ENCODE results near the gene SLC4A1.

SLC4A1 gene

DNA sequence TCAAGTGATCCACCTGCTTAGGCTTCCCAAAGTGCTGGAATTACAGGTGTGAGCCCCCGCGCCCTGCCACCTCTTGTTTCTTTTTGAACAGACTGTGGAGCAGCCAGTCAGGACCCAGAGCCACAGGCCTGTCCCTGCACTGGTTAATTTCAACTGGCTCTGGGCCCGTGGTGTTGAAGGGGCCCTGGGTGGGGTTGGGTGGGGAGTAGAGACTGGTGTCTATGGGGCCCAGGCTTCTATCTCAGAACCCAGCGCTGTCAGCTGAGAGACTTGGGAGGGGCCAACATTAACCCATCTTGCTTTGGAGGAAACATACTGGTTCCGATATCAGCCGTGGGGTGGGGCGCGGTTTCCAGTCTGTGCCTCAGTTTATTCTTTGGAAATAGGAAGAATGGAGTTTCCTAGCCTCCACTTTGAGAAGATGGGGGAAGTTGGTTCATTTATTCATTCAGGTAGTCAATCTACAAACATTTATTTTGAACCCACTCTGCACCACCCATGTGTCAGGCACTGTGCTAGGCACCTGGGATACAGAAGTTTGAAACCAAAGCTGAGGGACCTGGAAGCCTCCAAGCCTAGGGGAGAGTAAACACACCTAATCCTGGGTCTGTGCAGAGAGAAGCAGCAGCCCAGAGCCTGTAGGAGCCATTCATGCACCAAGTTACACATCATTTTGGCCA lies 15.5 kb upstream of the SLC4A1 start:
- no peak for DNase-seq

DNA sequence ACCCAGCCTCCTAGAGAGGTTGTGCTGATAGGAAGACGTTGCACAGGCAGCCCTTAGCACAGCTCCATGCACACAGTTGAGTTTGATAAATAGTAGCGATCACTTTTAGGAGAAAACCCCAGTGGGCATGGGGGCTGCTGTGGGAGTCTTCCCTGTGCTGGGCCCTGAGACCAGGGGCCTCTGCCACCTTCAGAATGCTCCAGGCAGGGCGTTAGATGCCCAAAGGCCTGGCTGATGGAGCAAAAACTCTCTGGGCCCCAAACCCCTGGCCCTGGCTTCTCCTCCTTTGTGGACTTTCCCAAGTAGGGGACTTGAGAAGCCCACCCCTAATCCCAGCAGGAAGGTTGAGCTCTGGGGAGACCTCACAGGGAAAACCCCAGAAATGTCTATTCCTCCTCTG lies 14.3 kb upstream of the SLC4A1 start:
- DNase-seq: no peak

DNA sequence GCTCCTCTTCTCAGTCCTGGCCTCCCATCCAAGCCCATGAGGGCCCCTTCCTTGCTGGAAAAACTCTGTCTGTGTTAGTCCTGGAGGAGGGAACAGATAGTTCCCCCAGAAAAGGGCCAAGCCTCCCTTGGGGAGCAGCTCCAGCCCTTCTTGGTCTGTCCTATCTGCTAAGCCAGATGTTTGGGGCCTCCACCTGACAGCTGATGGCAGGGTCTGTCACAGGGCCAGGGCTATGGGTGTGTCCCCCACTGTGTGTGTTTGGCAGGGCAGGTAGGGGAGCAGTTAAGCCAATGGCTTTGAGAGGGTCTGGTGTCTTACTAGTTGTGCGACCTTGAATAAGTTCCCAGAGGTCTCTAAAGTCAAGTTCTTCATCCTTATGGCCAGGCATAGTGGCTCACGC lies 13.6 kb upstream of the SLC4A1 start:
- DNase-seq: no peak

DNA sequence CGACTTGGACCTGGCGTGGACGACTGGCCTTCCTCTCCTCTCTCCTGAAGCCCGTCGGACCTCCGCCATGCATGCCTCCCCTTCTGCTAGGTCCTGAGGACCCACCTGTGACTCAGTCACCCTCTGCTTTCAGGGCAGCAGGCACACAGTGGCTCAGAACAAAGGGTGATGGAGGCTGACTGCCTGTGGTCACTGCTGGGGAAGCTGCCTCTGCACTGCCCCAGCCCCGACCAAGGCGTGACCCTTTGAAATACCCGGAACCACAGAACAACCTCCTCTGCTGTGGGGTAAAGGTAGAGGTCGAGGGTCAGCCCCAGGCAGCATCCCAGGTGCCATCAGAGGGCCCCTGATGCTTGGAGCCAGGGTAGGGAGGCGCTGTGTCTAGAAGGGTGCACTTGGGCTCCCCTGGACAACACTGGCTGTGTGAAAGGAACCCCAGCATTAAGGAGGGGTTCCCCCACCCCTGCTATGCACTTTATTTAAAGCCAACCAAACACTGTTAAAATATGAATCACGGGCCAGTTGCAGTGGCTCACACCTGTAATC lies 12.5 kb upstream of the SLC4A1 start:
- DNase-seq: no peak

DNA sequence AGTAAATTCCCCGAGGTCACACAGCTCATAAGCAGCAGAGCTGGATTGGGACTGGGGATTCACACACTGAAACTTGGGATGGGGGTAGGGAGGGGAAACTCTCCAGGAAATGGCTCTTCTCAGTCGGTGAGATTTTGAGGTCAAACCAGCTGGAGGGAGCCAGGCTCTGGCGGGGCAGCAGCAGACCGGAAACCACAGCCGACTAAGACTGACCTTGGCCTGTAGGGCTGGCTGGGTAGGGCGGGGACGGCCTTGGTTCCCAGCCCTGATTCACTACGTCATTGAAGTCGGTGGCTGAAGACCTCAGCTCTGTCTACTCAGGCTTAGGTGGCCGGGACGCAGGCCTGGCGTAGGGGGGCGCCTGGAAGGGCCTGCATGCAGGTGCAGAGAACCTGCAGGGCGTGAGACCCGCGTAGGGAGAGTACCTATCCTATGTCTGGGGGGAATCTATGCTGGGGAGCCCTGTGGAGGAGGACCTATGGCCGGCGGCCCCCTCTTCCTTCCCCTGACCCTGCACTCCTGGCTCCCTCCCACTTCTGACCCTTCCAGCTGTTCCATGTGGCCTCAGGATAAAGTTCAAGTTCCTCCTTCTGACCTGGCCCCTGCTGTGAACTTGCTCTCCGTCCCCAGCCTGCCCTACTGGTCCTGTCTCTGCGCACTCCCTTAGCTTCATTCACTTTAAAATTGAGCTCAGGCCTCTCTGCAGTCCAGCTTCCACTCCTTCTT lies 11.9 kb upstream of the SLC4A1 start:
- peak; percentile 32 for DNase-seq

DNA sequence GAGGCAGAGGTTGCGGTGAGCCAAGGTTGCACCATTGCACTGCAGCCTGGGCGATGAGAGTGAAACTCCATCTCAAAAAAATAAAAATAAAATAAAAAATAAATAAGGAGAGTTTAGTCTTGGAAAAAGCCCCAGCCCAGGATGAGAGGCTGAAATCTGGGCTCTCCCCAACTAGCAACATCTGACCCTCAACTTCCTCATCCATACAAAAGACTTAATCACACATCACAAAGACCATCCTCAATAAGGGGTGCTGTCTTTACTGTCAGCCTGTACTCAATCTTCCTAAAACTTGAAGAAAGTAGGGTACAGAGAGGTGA lies 11.4 kb upstream of the SLC4A1 start:
- DNase-seq: no peak

DNA sequence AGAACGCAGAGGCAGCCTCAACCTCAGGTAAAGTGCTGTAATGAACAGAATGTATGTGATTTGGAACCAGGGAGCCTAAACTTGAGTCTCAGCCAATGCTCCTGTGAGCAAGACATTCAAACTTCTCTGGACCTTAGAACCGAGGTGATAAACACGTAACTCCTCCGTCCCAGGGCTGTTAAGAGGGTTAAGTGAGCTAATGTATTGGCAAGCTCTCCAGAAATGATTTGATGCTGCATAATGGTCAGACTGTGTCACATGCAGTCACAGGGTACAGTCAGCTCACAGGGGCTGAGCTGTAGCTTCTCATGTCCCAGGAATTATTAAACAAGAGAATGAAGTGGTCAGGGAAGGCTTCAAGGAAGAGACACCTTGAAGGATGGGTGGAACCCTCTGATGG lies 10.0 kb upstream of the SLC4A1 start:
- DNase-seq: no peak

DNA sequence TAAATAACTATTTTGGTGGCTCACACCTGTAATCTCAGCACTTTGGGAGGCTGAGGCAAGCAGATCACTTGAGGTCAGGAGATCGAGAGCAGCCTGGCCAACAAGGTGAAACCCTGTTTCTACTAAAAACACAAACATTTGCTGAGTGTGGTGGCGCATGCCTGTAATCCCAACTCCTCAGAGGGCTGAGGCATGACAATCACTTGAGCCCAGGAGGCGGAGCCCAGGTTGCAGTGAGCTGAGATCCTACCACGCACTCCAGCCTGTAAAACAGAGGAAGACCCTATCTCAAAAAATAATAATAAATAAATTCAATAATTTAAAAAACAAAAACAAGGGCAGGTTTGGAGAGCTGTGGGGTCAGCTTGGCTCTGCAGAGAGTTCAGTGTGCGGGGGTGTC lies 5.7 kb upstream of the SLC4A1 start:
- DNase-seq: no peak

DNA sequence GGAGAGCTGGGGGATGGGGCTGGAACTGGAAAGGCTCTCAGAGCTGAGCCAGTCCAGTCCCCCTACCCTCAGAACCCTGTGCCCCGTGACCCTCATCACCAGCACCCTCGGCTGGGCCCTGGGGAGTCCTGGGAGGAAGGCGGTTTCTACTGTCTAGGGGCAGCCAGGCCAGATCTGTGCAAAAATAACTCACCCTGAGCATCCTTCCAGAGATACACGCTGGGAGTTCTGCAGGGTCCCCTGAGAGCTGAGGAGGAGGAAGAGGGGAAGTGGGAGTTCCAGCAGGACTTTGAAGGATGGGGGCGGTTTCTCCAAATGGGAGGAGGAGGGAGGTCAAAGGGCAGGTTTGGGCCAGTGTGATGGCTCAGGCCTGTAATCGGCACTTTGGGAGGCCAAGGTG lies 5.0 kb upstream of the SLC4A1 start:
- no peak for DNase-seq

DNA sequence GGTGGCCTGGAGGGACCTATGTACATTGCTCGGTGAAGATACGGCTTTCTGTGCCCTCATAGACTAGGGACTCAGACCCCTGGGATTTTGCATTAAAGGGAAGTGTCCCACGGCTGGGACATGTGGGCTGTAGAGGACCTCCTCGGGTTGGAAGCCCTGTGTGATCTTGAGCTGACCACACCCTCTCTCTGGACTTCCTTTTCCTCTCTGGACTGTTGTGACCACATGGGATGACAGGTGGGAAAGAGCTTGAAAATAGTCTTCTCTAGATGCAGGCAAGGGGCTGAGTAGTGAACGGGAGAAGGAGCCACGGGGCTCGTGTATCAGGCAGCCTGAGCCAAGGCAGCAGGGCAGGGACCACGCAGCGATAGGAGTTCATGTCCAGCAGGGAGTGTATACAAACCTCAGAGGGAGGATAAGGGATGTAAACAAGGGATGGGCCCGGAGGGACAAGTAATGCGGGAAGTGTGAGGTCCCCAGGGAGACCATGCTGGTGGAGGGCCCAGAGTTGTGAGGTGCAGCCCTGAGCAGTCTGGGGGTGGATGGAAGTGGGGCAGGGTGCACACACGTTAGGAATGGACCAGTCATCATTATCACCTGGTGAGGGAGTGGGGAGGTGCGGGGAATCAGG lies 4.5 kb upstream of the SLC4A1 start:
- DNase-seq: no peak

DNA sequence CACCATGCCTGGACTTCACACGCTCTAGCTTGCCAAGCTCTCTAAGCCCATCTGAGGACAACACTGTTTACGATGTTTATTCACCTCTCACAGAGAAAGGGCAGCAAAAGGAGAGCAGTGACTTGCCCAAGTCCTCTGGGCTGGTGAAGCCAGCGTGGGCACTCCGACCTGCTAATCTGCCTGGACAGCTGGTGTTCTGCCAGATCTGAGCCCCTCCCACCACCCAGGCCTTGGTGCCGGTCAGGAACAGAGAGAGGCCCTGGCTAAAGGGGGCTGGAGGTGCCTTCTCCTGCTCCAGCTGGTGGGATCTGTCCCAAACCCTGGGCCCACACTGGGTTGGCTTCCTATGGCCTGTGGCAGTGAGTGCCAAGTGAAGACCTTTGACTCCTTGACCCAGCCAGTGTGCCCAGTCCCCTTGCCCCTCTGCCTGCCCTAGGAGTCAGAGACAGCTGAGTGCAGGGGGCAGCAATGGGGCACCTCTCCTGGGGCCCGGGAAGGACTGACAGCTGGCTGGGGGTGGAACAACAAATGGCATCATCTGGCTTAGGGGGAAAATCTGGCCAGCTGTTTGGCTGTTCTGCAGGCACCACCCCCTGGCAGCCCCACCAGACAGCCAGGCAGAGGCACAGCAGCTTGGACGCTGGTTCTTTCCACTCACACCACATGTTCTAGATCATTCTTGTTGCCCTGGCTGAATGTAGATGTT lies 1.8 kb upstream of the SLC4A1 start:
- no peak for DNase-seq

DNA sequence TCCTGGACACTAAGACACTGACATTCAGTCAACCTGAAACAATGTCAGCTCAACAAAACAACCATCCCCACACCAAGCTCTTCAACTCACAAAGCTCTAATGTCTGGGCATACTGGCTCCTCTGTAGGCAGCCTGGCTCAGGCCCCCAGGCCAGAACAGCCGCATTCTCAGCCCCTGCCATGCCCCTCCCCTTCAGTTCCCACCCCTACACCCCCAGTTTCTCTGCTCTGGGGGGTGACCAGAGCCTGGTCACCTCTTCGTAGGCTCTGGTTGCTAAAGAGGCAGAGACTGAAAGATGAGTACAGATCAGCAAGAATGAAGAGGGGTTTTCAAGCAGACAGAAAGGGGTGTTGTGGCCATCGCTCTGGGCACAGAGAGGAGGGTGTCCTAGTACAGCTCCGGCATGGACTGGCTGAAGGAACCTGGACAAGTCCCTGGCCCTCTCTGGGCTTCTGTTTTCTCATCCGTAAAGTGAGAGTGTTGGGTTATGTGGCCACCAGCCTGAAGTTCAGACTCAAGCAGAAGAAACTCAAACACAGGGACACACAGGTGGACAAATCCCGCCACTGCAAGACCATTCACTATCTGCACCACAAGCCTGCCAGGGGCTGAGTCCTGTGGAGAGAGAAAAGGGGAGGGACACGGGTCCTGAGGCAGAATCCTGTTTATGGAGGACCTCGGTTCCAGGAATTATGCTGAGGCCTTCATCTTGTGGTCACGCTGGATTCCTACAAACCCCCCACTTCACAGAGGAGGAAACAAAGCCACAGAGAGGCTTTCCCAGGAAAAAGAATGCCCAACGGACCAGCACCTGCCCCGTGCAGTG lies 987 bp upstream of the SLC4A1 start:
- no peak for DNase-seq

DNA sequence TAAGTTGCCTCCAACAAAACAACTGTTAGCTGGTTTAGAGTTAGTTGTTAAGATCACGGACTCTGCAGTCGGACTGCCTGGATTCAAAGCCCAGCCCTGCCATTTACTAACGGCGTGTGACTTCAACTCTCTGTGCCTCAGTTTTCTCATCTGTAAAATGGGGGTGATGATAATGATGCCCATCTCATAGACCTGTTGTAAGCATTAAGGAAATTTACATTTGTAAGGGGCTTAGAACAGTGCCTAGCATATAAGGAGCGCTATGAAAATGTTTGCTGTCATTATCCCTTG lies 825 bp downstream of the SLC4A1 start:
- DNase-seq: no peak

DNA sequence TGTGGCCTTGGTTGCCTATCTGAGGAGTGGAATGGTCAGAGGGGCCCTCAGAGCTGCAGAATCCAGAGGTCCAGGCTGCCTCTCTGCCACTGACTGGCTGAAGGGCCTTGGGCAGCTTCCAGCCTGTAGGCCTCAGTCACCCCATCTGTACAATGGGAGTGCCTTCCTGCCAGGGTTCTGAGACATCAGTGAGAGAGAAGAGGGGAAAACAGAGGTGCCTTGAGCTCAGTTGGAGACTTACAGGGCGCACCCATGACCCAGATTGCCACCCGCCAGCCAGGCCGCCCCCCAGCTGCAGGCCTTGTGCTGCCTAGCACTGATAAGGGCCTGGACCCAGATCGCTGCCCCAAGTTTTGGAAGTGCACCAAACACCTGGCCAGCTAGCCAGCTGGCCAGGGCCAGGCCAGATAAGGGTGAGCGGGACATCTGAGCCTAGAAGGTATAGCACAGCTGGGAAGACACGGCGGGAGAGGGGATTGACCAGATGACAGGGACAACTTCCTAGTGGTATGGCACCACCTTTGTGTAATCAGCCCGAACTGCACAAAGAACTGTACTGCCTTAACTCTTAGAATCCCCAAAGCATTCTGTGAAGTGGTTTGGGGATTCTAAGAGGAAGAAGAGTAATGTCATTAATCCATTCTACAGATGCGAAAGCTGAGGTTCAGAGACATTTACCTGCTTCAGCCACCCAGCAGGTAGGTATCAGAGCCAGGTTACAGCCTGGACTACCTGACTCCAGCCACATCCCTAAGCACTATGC lies 1.4 kb downstream of the SLC4A1 start:
- DNase-seq: no peak

DNA sequence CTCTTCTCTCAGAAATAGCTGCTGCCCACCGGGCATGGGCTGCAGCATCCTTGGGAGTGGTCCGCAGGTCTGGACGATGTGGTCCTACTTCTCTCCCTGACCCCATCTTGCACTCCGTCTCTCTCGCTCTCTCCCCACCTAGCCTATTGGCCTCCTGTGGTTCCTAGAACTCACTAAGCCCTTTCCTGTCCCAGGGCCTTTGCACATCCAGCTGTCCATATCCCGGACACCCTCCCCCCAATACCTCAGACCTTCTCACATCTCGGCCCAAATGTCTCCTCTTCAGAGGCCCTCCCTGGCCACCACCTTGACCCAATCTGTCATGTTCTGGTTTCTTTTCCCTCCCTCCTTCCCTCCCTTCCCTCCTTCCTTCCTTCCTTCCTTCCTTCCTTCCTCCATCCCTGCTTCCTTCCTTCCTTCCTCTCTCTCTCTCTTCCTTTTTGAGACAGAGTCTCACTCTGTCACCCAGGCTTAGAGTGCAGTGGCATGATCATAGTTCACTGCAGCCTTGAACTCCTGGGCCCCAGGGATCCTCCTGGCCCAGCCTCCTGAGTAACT lies 4.5 kb downstream of the SLC4A1 start:
- DNase-seq: no peak

DNA sequence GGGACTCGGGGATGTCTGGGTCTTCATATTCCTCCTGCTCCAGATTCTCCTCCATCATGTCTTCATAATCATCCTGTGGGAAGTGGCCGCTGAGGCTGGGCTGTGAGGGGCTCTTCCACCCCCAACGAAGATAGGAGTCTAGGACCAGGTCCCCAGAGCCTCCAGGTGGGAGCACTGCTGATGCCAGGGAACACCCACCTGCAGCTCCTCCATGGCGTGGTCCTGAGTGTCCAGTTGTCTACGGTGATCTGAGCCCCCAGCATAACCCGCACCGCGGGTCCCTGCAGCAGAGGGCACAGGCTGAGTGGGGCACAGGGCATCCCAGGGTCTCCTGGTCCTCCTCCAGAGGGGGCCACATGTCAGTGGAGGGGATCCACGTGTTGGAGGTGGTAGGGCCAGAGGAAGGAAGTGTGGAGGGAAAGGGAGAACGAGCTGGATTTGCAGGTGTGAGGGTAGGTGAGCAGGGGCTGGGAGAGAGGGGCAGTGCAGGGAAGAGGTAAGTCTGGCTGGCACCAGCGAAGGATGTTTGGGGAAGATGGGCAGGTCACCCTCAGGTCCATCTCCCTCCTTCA lies 5.2 kb downstream of the SLC4A1 start:
- DNase-seq: no peak

DNA sequence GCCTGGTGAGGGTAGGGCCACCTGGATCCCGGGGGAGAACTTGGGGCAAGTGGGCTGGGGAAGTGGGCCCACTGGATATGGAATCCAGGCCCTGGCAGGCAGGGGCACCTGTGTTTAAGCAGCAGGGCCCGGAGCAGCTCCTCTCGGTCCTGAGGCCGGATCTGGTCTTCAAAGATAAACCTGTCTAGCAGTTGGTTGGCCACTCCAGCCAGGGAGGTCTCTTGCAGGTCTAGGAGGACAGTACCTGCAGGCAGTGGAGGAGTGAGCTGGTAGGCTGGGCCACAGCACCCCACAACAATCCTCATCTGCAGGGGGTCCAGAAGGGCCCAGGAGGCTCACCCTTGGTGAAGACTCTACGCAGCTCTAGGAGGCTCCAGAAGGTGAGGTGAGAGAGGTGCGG lies 7.6 kb downstream of the SLC4A1 start:
- DNase-seq: no peak

DNA sequence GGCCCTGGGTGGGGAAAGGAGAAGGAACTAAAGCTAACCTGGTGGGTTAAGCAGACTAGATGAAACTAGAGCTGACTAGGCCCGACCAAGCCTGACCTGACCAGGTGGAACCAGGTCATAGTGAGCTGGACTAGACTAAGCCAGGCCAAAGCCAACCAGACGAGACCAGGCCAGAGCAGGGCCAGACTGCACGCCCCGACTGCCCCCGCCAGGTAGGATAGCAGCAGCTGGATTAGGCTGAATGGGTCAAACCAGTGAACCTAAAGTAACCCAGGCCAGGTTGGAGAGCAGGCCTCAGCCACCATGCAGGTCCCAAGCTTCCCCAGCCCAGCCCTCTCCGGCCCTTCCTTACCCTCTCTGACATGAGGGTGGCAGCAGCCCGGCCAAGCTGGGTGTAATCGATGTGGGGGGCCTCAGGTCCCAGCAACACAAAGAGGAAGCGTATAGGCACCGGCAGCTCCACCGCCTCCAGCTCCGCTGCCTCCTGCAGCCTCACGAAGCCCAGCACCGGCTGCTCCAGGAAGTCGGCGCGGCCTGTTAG lies 9.1 kb downstream of the SLC4A1 start:
- no peak for DNase-seq

DNA sequence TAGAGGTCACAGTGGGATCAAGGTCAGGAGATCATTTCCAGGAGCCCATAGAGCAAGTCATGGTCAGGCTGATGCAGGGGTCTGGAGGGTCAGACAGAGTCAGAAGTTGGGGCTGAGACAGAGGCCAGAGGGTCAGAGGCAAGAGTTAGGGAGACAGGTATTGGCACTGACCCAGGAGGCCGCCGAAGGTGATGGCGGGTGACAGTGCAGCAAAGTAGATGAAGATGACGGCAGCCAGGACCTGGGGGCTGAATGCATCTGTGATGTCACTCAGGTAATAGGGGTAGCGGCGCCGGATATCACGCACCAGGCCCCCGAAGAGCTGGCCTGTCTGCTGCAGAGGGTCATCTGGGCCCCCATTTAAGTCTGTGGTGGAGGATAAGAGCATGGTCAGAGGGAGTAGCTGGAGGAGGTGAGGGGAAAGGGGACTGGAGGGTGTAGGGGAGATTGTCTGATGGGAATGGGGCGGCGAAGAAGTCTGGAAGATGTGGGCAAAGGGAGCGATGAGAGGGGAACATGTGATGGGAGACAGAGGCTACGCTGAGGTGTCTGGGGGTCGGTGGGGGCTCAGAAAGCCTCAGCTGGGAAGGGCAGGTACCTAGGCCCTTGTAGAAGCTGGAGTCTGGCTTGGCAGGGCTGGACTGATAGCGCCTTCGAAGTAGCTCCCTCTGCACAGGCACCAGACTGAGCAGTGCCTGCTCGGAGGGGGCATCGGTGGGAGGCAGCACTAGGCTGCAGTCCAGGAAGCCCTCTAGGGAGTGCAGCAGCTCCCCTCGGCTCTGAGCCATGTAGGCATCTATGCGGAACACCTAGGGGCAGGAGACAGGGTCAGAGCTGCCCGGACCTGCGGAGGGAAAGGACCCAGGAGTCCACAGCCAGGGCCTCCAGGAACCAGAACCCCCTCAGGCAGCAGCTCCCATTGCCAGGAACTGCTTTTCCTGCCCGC lies 9.8 kb downstream of the SLC4A1 start:
- DNase-seq: no peak

DNA sequence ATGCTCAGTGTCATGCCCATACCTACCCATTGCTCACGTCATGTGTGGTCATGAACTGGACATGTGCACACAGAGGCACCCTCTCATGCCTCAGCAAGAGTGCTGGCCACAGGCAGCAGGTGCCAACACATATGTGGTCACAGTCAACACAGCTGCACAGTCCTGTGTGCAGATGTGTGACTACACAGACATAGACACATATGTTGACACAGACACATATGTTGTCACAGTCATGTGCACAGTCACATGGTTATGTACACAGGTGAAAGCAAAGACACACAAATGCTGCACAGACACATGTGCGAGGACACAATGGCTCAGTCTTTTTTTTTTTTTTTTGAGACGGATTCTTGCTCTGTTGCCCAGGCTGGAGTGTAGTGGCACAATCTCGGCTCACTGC lies 11.3 kb downstream of the SLC4A1 start:
- DNase-seq: no peak

Data from GF-D8 (cell line).